ENCODE results near the gene AMN1.
A peak's percentile ranks its signal among the peaks of the same experiment; 100 is the strongest.
"Not testable (repeated sequence)": the region's sequence is repeated elsewhere in the genome, so short reads cannot be mapped to it uniquely, and the experiment has no call there.

Gene AMN1

DNA sequence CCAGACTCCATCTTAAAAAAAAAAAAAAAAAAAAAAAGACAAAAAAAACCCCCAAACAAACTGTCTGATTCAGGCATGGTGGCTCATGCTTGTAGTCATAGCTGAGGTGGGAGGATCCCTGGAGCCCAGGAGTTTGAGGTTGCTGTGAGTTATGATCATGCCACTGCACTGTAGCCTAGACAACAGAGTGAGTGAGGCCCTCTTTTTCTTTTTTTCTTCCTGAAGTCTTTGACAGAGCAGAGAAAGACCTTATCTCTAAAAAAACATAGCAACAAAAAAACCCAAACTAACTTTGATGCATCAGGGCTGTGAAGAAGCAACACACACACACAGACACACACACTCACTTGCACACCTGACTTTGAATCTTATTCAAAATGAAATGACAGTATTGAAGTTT is 7.7 kb upstream of the AMN1 start:
- TF ChIP-seq, protein P1, sequence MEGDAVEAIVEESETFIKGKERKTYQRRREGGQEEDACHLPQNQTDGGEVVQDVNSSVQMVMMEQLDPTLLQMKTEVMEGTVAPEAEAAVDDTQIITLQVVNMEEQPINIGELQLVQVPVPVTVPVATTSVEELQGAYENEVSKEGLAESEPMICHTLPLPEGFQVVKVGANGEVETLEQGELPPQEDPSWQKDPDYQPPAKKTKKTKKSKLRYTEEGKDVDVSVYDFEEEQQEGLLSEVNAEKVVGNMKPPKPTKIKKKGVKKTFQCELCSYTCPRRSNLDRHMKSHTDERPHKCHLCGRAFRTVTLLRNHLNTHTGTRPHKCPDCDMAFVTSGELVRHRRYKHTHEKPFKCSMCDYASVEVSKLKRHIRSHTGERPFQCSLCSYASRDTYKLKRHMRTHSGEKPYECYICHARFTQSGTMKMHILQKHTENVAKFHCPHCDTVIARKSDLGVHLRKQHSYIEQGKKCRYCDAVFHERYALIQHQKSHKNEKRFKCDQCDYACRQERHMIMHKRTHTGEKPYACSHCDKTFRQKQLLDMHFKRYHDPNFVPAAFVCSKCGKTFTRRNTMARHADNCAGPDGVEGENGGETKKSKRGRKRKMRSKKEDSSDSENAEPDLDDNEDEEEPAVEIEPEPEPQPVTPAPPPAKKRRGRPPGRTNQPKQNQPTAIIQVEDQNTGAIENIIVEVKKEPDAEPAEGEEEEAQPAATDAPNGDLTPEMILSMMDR (IDR thresholded peaks at IDR 0.05; ENCODE audit: low read length, missing control alignments): no peak
- H3K4me3 ChIP-seq (replicated peaks; ENCODE audit: low read depth, low read length): no peak overlapping the region
- peak; percentile 87 for DNase-seq (ENCODE audit: low read depth)

DNA sequence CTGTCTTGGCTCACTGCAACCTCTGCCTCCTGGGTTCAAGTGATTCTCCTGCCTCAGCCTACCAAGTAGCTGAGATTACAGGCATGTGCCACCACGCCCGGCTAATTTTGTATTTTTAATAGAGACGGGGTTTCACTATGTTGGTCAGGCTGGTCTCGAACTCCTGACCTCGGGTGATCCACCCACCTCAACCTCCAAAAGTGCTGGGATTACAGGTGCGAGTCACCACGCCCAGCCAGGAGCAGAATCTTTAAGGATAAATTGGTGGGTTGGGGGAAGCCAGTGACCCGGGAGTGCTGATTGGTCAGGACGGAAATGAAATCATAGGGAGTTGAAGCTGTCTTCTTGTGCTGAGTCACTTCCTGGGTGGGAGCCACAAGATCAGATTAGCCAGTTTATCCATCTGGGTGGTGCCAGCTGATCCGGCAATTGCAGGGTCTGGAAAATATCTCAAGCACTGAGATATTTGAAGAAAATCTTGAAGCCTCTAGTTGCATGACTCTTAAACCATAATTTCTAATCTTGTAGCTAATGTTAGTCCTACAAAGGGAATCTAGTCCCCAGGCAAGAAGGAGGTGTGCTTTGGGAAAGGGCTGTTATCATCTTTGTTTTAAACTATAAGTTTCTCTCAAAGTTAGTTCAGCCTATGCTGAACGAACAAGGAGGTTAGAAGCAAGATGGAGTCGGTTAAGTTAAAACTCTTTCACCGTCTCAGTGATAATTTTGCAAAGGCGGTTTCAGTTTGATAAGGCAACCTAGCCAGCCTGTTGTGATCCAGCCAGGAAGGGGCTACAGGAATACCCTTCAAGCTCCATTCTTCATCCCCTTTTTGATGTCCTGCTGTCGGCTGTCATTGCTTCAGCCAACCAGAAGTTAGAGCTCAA is 5.0 kb upstream of the AMN1 start:
- DNase-seq (ENCODE audit: low read depth): peak; percentile 62
- not testable (repeated sequence) for H3K4me3 ChIP-seq (replicated peaks; ENCODE audit: low read depth, low read length)

DNA sequence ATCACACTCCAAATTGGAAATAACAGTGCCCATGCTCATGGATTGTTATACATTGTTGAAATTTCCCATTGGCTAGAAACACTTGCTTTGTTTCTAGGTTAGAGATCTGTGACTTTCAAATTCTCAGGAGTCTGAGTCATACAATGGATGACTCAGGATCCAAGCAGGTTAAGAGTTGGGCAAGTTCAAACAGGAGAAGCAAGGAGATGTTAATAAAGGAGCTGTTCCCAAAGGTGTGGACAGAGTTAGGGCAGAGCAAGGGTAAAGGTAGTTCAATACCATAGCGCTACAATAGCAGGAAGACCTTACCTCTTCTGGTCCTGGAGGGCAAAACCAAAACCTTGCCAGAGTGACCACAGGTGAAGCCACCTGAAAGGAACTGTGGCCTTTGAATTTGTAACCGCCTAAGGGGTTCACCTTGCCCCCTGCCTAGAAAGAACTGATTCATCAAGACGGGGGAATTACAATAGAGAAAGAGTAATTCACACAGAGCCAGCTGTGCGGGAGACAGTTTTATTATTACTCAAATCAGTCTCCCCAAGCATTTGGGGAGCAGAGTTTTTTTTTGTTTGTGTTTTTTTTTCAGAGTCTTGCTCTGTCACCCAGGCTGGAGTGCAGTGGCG is 4.2 kb upstream of the AMN1 start:
- DNase-seq (ENCODE audit: low read depth): peak; percentile 84
- TF ChIP-seq, protein P1 (IDR thresholded peaks at IDR 0.05; ENCODE audit: low read length, missing control alignments): no peak
- no peak overlapping the region for H3K4me3 ChIP-seq (replicated peaks; ENCODE audit: low read depth, low read length)

DNA sequence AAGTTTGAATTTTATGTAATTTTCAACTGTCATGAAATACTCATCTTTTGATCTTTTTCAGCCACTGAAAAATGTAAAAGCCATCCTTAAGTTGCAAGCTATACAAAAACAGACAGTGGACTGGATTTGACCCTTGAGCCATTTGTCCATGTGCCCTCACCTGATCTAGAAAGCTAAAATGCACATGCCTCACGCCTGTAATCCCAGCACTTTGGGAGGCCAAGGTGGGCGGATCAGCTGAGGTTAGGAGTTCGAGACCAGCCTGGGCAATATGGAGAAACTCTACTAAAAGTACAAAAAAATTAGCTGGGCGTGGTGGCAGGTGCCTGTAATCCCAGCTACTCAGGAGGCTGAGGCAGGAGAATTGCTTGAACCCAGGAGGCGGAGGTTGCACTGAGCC is 2.4 kb upstream of the AMN1 start:
- DNase-seq (ENCODE audit: low read depth); H3K4me3 ChIP-seq (replicated peaks; ENCODE audit: low read depth, low read length): not testable (repeated sequence)

DNA sequence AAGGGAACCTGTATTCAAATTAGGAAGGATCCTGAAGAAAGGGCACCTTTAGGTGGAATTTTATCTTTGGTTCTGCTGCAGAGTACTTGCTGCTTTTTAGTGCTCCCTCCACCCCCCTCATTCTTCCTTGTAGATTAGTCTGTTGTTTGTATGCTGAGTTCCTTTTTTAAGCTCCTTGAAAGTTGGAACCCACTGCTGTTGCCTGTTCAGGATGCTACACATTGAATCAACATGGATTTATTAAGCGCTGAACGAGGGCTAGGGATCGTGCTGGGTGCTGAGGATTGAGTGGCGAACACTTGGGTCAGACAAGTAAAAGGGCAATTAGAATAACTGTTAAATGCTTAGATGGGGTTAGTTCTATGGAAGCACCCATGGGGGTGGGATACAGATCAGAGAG is 884 bp upstream of the AMN1 start:
- no peak for DNase-seq (ENCODE audit: low read depth)
- peak overlapping the region; percentile 65 for H3K4me3 ChIP-seq (replicated peaks; ENCODE audit: low read depth, low read length)
- TF ChIP-seq, protein P1 (IDR thresholded peaks at IDR 0.05; ENCODE audit: low read length, missing control alignments): no peak

DNA sequence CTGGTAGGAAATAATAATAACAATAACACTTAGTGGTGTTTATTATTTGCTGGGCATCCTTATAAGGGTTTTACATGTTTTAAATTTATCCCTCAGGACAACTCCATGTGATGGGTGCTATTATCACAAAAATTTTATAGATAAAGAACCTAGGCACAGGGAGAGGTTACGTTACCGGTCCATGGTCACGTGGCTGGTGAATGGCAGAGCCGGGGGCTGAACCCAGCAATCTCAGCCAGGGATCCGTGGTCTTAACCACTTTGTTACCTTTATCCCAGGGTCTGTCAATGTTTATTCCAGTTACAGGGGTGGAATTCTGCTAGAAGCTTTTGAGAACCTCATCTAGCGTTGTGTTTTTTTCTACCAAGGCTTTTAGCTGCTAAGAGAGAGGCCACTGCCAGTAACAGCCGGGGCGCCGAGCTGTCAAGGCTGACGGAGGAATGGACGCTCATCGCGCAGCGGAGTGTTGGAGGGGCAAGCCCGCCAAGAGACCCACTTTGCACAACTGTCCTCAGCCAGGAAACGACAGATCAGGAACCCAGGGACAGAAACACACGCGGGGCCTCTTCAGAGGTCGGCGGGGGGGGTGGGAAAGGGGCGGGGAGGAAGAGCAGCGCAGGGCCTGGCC is 418 bp downstream of the AMN1 start:
- H3K4me3 ChIP-seq (replicated peaks; ENCODE audit: low read depth, low read length): peak overlapping the region; percentile 65
- DNase-seq (ENCODE audit: low read depth): no peak
- TF ChIP-seq, protein P1 (IDR thresholded peaks at IDR 0.05; ENCODE audit: low read length, missing control alignments): no peak

DNA sequence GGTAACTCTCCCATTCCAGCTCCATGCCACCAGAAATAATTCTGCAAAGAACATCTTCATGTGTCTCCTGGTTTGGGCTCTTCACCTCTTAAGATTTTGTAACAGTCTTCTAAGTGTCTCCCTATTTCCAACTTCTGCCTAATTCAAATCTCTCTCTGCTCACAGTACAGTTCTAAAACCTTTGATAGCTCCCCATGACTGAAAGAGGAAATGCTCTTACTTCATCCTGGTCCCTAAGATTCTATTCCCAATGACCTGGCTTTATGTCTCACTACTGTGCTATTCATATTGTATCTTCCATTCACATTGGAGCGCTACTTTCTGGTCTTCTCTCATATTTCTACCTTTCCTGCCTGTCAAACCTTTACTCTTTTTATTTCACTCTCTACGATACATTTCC is 1.6 kb downstream of the AMN1 start:
- TF ChIP-seq, protein P1 (IDR thresholded peaks at IDR 0.05; ENCODE audit: low read length, missing control alignments): no peak
- no peak overlapping the region for H3K4me3 ChIP-seq (replicated peaks; ENCODE audit: low read depth, low read length)
- no peak for DNase-seq (ENCODE audit: low read depth)
